Ovary (tissue), 9 donors: ENCODE measurements around the gene CDK5RAP1. TPM values are rescaled to one million over a fixed set of nuclear protein-coding genes. Genes with fewer than 3 reads are reported as not detected.

Source experiments
- DNase-seq, 5 donors: peaks; one replicate each; pipeline ENCODE4 v3.0.0-alpha.2; 2019 to 2020
- H3K27ac ChIP-seq, 2 donors: fragments of 200-600 bp; one replicate each; pipeline versions ENCODE4 v1.5.1 to v1.8.0; 2019 to 2022
- H3K27me3 ChIP-seq: fragments of 200-600 bp; one replicate; pipeline ENCODE4 v1.8.0; 2022
- H3K36me3 ChIP-seq: fragments of 200-600 bp; sonication (generic); one replicate; pipeline ENCODE4 v1.5.1; 2019
- H3K4me1 ChIP-seq: one replicate; pipeline ENCODE4 v1.8.1; 2013; ENCODE audit warnings: mild to moderate bottlenecking, moderate library complexity; ENCODE audit not compliant: insufficient read depth
- H3K4me3 ChIP-seq: fragments of 200-600 bp; sonication (generic); one replicate; pipeline ENCODE4 v1.5.1; 2017
- H3K9me3 ChIP-seq, 2 donors: fragments of 200-600 bp in 1 of 2; sonication (generic) in 1 of 2; one replicate each; pipeline versions ENCODE4 v1.5.1 to v1.8.1; 2013 to 2019; ENCODE audit warnings: mild to moderate bottlenecking in 1 of 2, moderate library complexity in 1 of 2
- CTCF ChIP-seq, 3 donors: fragments of 450-650 bp in 2 of 3; fragments of 200-600 bp in 1 of 3; IDR thresholded peaks; one replicate each; pipeline versions ENCODE4 v1.5.1 to v1.8.0; 2016 to 2022; ENCODE audit warnings: antibody characterized with exemption in 3 of 3, mild to moderate bottlenecking in 1 of 3
- EP300 ChIP-seq: sonication (generic); formaldehyde crosslinking; IDR thresholded peaks from one replicate; pipeline ENCODE4 v1.6.1; 2017; ENCODE audit warnings: antibody characterized with exemption
- POLR2A ChIP-seq: fragments of 450-650 bp; IDR thresholded peaks from one replicate; pipeline ENCODE4 v1.6.1; 2017; ENCODE audit warnings: antibody characterized with exemption, mild to moderate bottlenecking, moderate library complexity
- WGBS, 3 donors: extraction: QIAGEN DNeasy Blood & Tissue Kit in 1 of 3; methylation state at CpG; one replicate each; pipeline versions ENCODE4 v1.1.5 to v1.1.7; 2013 to 2017; 5-methylcytosine and 5-hydroxymethylcytosine counted together
- intact Hi-C, 4 donors: fragments of 100-400 bp; cut with DNase I; formaldehyde crosslinking; loops; one replicate each; pipeline versions ENCODE4 v1.11.0 to v1.15.1; 2022 to 2023
- polyA plus RNA-seq, 2 donors: library from polyadenylated mRNA; stranded (reverse); fragments of 200-250 nt in 1 of 2; fragments of 350-450 nt in 1 of 2; fragmentation: Illumina TruSeq in 1 of 2; extraction: RNeasy Lipid Tissue Mini Kit (QIAGEN cat#74804) in 1 of 2; gene quantifications; one replicate each; pipeline ENCODE4 v1.2.3, GENCODE V29; 2013 to 2014
- total RNA-seq, 7 donors: library from RNA; depleted of rRNA in 2 of 7; stranded (reverse); fragments of >200 nt in 2 of 7; fragmentation: NEBNext Ultra II Directional in 3 of 7; extraction: Animal tissue kit (Norgen Biotek cat#: 25700) in 3 of 7; gene quantifications; one replicate each; pipeline versions ENCODE4 v1.1.0 to v1.2.4, GENCODE V29; 2016 to 2023
- donor health status: DM: no; HTN: no; CAD: no; lungs with moderate emphysema.
- donor health status: DM: no; HTN: no; CAD: no.
- donor health status: Bipolar disorder and iron deficiency.
- donor health status: DM: yes; HTN: yes; CAD: no.
- donor health status: DM: no; HTN: no; CAD: no.
- donor health status: DM: yes; HTN: yes; CAD: no.

The CDK5RAP1 gene
- total and polyA plus RNA-seq, 9 donors: 17.3 to 31.9 (median 19.4) TPM

- no peak for DNase-seq
Observed at GRCh38 chr20:33400812-33401183, 521 bp downstream of the CDK5RAP1 start.

GRCh38 chr20:33399924-33400323 is 1.4 kb downstream of the CDK5RAP1 start:
- Histone ChIP-seq H3K27ac (no peak overlapping the region), H3K4me1 (peaks cover 7% of the 10 kb centered on the region), H3K36me3 (no peaks in the 10 kb centered on the region), H3K27me3 (no peaks in the 10 kb centered on the region), H3K4me3 (peak overlapping the region; percentile 95), H3K9me3 (no peaks in the 10 kb centered on the region)
- WGBS, 3 donors: 53 to 70% (median 63%) methylated on average over 6 of the region's 6 CpGs
- TF ChIP-seq CTCF (IDR thresholded peaks at IDR 0.05) (no peak), EP300 (no peak), POLR2A (no peak)
- no peak for DNase-seq
- intact Hi-C loops: no loop called here

More at GRCh38 chr20:33400812-33401183, 521 bp downstream of the CDK5RAP1 start:
- H3K27me3 ChIP-seq: no peaks in the 10 kb centered on the region
- intact Hi-C loops: no loop called here
- TF ChIP-seq EP300 (no peak), CTCF (IDR thresholded peaks at IDR 0.05) (no peak), POLR2A (no peak)
- H3K36me3 ChIP-seq: no peaks in the 10 kb centered on the region
- 0 to 1% (median 1%) methylated on average over 8 of the region's 8 CpGs for WGBS, 3 donors
- H3K27ac ChIP-seq: peak overlapping the region; percentile 53 to 58
- H3K9me3 ChIP-seq: no peaks in the 10 kb centered on the region
- peak overlapping the region; percentile 95 for H3K4me3 ChIP-seq
- H3K4me1 ChIP-seq: peaks cover 7% of the 10 kb centered on the region

- Histone ChIP-seq H3K27me3 (no peaks in the 10 kb centered on the region), H3K27ac (no peak overlapping the region), H3K36me3 (no peaks in the 10 kb centered on the region), H3K4me3 (no peak overlapping the region), H3K9me3 (no peaks in the 10 kb centered on the region), H3K4me1 (no peaks in the 10 kb centered on the region)
- TF ChIP-seq CTCF (IDR thresholded peaks at IDR 0.05) (no peak), POLR2A (no peak)
- WGBS, 3 donors: 91 to 94% (median 92%) methylated on average over 4 of the region's 4 CpGs
- intact Hi-C loops: no loop called here
- DNase-seq: no peak
Observed at GRCh38 chr20:33394718-33395117, 6.6 kb downstream of the CDK5RAP1 start.

GRCh38 chr20:33393609-33394008 is 7.7 kb downstream of the CDK5RAP1 start:
- Histone ChIP-seq H3K9me3 (no peaks in the 10 kb centered on the region), H3K36me3 (no peaks in the 10 kb centered on the region), H3K4me3 (no peak overlapping the region), H3K27ac (no peak overlapping the region), H3K4me1 (no peaks in the 10 kb centered on the region), H3K27me3 (no peaks in the 10 kb centered on the region)
- no peak for TF ChIP-seq POLR2A
- no peak for TF ChIP-seq EP300
- TF ChIP-seq CTCF (IDR thresholded peaks at IDR 0.05): no peak
- 84 to 89% (median 88%) methylated on average over 4 of the region's 4 CpGs for WGBS, 3 donors
- no peak for DNase-seq
- intact Hi-C loops: no loop called here
